ENCODE results near the gene PCDHA12.
A peak's percentile ranks its signal among the peaks of the same experiment; 100 is the strongest.

- TF ChIP-seq POLR2A (IDR thresholded peaks at IDR 0.05) (no peak), CTCF (IDR thresholded peaks at IDR 0.05) (peak in 5 of 12 donors; percentile 9 to 33 (median 23))
Measured at GRCh38 chr5:140833993-140834392, 41.1 kb upstream of the PCDHA12 start, which contains the start of gene PCDHA7.
